H1 (cell line): ENCODE results near the gene KLHL8. TPM values are rescaled to one million over a fixed set of nuclear protein-coding genes. Genes with fewer than 3 reads are reported as not detected.

Source experiments
- CTCF ChIA-PET: fragments of 300-600 bp; sonication (Branson Sonifier 250); formaldehyde crosslinking; loops from one replicate; lab custom pipeline; 2021; ENCODE audit not compliant: partially characterized antibody; lab: Charles Lee
- POLR2A ChIA-PET: fragments of 300-600 bp; sonication (Branson Sonifier 250); formaldehyde crosslinking; loops from one replicate; lab custom pipeline; 2021; ENCODE audit warnings: inconsistent platforms; ENCODE audit not compliant: partially characterized antibody; lab: Charles Lee
- DNase-seq, 2 experiments: peaks; one replicate each; pipeline versions ENCODE4 v3.0.0 to v3.0.0-alpha.2; 2010 to 2022; ENCODE audit warnings: low spot score in 2 of 2, low read depth in 1 of 2, mixed read lengths in 1 of 2
- FAIRE-seq: peaks from 2 replicates; lab custom pipeline; 2011; peaks lifted over from hg19 to GRCh38; lab: Jason Lieb, UNC
- H2AFZ ChIP-seq: 2 replicates; pipeline ENCODE4 v1.8.1; 2012; ENCODE audit warnings: low read length, inconsistent platforms
- H2AK5ac ChIP-seq: 2 replicates; pipeline ENCODE4 v1.6.1; 2013; ENCODE audit warnings: low read depth, low read length
- H2BK120ac ChIP-seq: replicated peaks from 2 replicates; pipeline ENCODE3; 2013; ENCODE audit warnings: low read depth, low read length, inconsistent platforms
- H2BK12ac ChIP-seq: 2 replicates; pipeline ENCODE4 v1.6.1; 2013; ENCODE audit warnings: low read depth, low read length
- H2BK15ac ChIP-seq: 2 replicates; pipeline ENCODE4 v1.6.1; 2013; ENCODE audit warnings: low read length
- H2BK20ac ChIP-seq: 2 replicates; pipeline ENCODE4 v1.6.1; 2013; ENCODE audit warnings: low read length
- H2BK5ac ChIP-seq: 2 replicates; pipeline ENCODE4 v1.6.1; 2013; ENCODE audit warnings: low read depth, low read length
- H3K14ac ChIP-seq: 2 replicates; pipeline ENCODE4 v1.6.1; 2013; ENCODE audit warnings: inconsistent platforms; ENCODE audit not compliant: insufficient read length
- H3K18ac ChIP-seq: 2 replicates; pipeline ENCODE4 v1.6.1; 2013; ENCODE audit warnings: low read length; ENCODE audit errors: extremely low read depth
- H3K23ac ChIP-seq: 2 replicates; pipeline ENCODE4 v1.6.1; 2013; ENCODE audit warnings: inconsistent platforms; ENCODE audit not compliant: insufficient read length
- H3K23me2 ChIP-seq: 2 replicates; pipeline ENCODE4 v1.6.1; 2013; ENCODE audit warnings: low read depth, low read length
- H3K27ac ChIP-seq: 2 replicates; pipeline ENCODE4 v1.6.1; 2011; ENCODE audit warnings: low read depth, low read length, inconsistent platforms
- H3K27me3 ChIP-seq, 4 experiments: replicated peaks in 1 of 4; 1 replicate in 1 of 4; 2 replicates in 3 of 4; pipeline versions ENCODE4 v1.6.1 to v1.8.1; 2011 to 2013; ENCODE audit warnings: low read length in 3 of 4, mild to moderate bottlenecking in 3 of 4, inconsistent platforms in 2 of 4, mixed read lengths in 2 of 4, moderate library complexity in 1 of 4; ENCODE audit not compliant: control insufficient read depth in 3 of 4, insufficient read depth in 3 of 4; ENCODE audit errors: extremely low read depth in 1 of 4
- H3K36me3 ChIP-seq, 4 experiments: 2 replicates each; pipeline versions ENCODE4 v1.6.1 to v1.8.1; 2011 to 2013; ENCODE audit warnings: mild to moderate bottlenecking in 4 of 4, low read length in 3 of 4, moderate library complexity in 2 of 4, control low read depth in 1 of 4, inconsistent platforms in 1 of 4; ENCODE audit not compliant: insufficient read depth in 4 of 4, control insufficient read depth in 2 of 4
- H3K4ac ChIP-seq: replicated peaks from 2 replicates; pipeline ENCODE3; 2013; ENCODE audit warnings: low read length, low read depth, mixed read lengths, inconsistent platforms; ENCODE audit not compliant: insufficient read length
- H3K4me1 ChIP-seq, 4 experiments: replicated peaks in 1 of 4; 1 replicate in 1 of 4; 2 replicates in 3 of 4; pipeline versions ENCODE4 v1.6.1 to v1.8.1; 2011 to 2013; ENCODE audit warnings: low read length in 3 of 4, inconsistent platforms in 2 of 4, mixed read lengths in 1 of 4; ENCODE audit not compliant: insufficient read depth in 4 of 4, control insufficient read depth in 3 of 4
- H3K4me2 ChIP-seq, 2 experiments: 2 replicates each; pipeline versions ENCODE4 v1.6.1 to v1.8.1; 2011 to 2013; ENCODE audit warnings: low read depth in 2 of 2, low read length in 2 of 2, control low read depth in 1 of 2, inconsistent platforms in 1 of 2, mild to moderate bottlenecking in 1 of 2; ENCODE audit not compliant: insufficient read depth in 1 of 2
- H3K4me3 ChIP-seq, 4 experiments: fragments of 200-600, 300-600 bp in 1 of 4; sonication (generic), shearing (Covaris generic), sonication (Bioruptor Twin) in 1 of 4; 2 replicates each; pipeline versions ENCODE4 v1.5.1 to v1.8.1; 2011 to 2016; ENCODE audit warnings: low read length in 4 of 4, low read depth in 3 of 4, control low read depth in 2 of 4, inconsistent platforms in 2 of 4, mild to moderate bottlenecking in 2 of 4, mixed read lengths in 1 of 4, moderate library complexity in 1 of 4; ENCODE audit not compliant: insufficient read depth in 2 of 4; ENCODE audit errors: extremely low read depth in 1 of 4
- H3K56ac ChIP-seq: replicated peaks from 2 replicates; pipeline ENCODE3; 2013; ENCODE audit warnings: low read depth, mild to moderate bottlenecking, mixed read lengths, low read length, inconsistent platforms; ENCODE audit not compliant: insufficient read length
- H3K79me1 ChIP-seq: 2 replicates; pipeline ENCODE4 v1.6.1; 2013; ENCODE audit warnings: low read depth, low read length, control low read depth
- H3K79me2 ChIP-seq, 2 experiments: 2 replicates each; pipeline versions ENCODE4 v1.6.1 to v1.8.1; 2012 to 2013; ENCODE audit warnings: low read length in 2 of 2, mild to moderate bottlenecking in 2 of 2, inconsistent platforms in 1 of 2; ENCODE audit not compliant: insufficient read depth in 2 of 2, control insufficient read depth in 1 of 2
- H3K9ac ChIP-seq, 4 experiments: replicated peaks in 1 of 4; 1 replicate in 1 of 4; 2 replicates in 3 of 4; pipeline versions ENCODE4 v1.6.1 to v1.8.1; 2011 to 2013; ENCODE audit warnings: low read depth in 3 of 4, low read length in 3 of 4, control low read depth in 2 of 4, mild to moderate bottlenecking in 2 of 4, moderate library complexity in 2 of 4, inconsistent platforms in 1 of 4; ENCODE audit errors: extremely low read depth in 1 of 4
- H3K9me3 ChIP-seq, 2 experiments: 2 replicates each; pipeline versions ENCODE4 v1.6.1 to v1.8.1; 2012 to 2013; ENCODE audit warnings: mild to moderate bottlenecking in 2 of 2, moderate library complexity in 2 of 2, control low read depth in 1 of 2, inconsistent platforms in 1 of 2, low read depth in 1 of 2, low read length in 1 of 2, mixed read lengths in 1 of 2; ENCODE audit not compliant: insufficient read depth in 2 of 2
- H4K20me1 ChIP-seq, 2 experiments: replicated peaks in 1 of 2; 2 replicates each; pipeline versions ENCODE3 to v1.8.1; 2011 to 2013; ENCODE audit warnings: inconsistent platforms in 2 of 2, low read length in 2 of 2, mild to moderate bottlenecking in 1 of 2; ENCODE audit not compliant: insufficient read depth in 2 of 2, control insufficient read depth in 1 of 2
- H4K5ac ChIP-seq: 2 replicates; pipeline ENCODE4 v1.6.1; 2013; ENCODE audit warnings: low read length, low read depth, mixed read lengths, inconsistent platforms; ENCODE audit not compliant: insufficient read length
- H4K8ac ChIP-seq: 2 replicates; pipeline ENCODE4 v1.8.0; 2013; ENCODE audit warnings: mild to moderate bottlenecking, moderate library complexity, low read length, inconsistent platforms; ENCODE audit not compliant: insufficient read depth; ENCODE audit errors: extremely low read depth
- H4K91ac ChIP-seq: replicated peaks from 2 replicates; pipeline ENCODE3; 2013; ENCODE audit warnings: low read length, mixed read lengths, inconsistent platforms; ENCODE audit not compliant: insufficient read length
- NANOG ChIP-seq: IDR thresholded peaks from 2 replicates; pipeline ENCODE4 v1.6.1; 2011; ENCODE audit warnings: low read length, low read depth, mild to moderate bottlenecking, inconsistent platforms; ENCODE audit not compliant: insufficient read depth, poor library complexity, severe bottlenecking
- TAF1 ChIP-seq: IDR thresholded peaks from 2 replicates; pipeline ENCODE4 v1.6.1; 2011; ENCODE audit warnings: mild to moderate bottlenecking, low read depth, low read length
- TAF7 ChIP-seq: optimal IDR thresholded peaks from 2 replicates; pipeline ENCODE3; 2011; ENCODE audit warnings: low read depth, mild to moderate bottlenecking, inconsistent platforms, low read length, moderate library complexity, borderline replicate concordance
- TBP ChIP-seq: IDR thresholded peaks from 2 replicates; pipeline ENCODE4 v1.6.1; 2011; ENCODE audit warnings: low read depth, low read length, improper control_type of control experiment
- WGBS, 2 experiments: shearing (Covaris generic) in 1 of 2; methylation state at CpG; one replicate each; pipeline versions ENCODE4 v1.1.6 to v1.1.7; 2013 to 2015; ENCODE audit warnings: low lambda C conversion rate in 2 of 2, mixed read lengths in 2 of 2, inconsistent platforms in 1 of 2, low coverage in 1 of 2, missing lambda C conversion rate in 1 of 2; ENCODE audit not compliant: insufficient replicate concordance in 2 of 2, insufficient coverage in 1 of 2, insufficient read length in 1 of 2; ENCODE audit errors: extremely low coverage in 1 of 2, missing lambda C conversion rate in 1 of 2; 5-methylcytosine and 5-hydroxymethylcytosine counted together
- polyA plus RNA-seq, 7 experiments: library from polyadenylated mRNA; depleted of rRNA in 3 of 7; stranded (reverse) in 5 of 7; unstranded in 2 of 7; fragments of >200 nt in 5 of 7; fragments of 200-250 nt in 2 of 7; gene quantifications; 1 replicate in 5 of 7; 2 replicates in 1 of 7; 4 replicates in 1 of 7; pipeline versions ENCODE4 v1.2.1 to v1.2.3, GENCODE V29; 2011 to 2013; ENCODE audit warnings: missing spikeins in 2 of 7, mixed read lengths in 2 of 7
- total RNA-seq: library from RNA; stranded (reverse); fragmentation: NEBNext Ultra II Directional; extraction: Animal tissue kit (Norgen Biotek cat#: 25700); gene quantifications from 2 replicates; pipeline ENCODE4 v1.2.1, GENCODE V29; 2021

Gene KLHL8
- total and polyA plus RNA-seq, 2 of the 8 experiments (the other 6 are each of a cell fraction or from before 2014, with no cell fraction given): 0.94 to 8.1 TPM

GRCh38 chr4:87241336-87241735 lies 20.9 kb upstream of the KLHL8 start:
- no peak overlapping the region for H3K18ac ChIP-seq
- no peak overlapping the region for H4K91ac ChIP-seq
- H2AK5ac ChIP-seq: no peak overlapping the region
- peaks cover 9 to 18% of the 10 kb centered on the region in 2 experiments; a peak in 3 of 4 replicates for H3K9me3 ChIP-seq
- no peak overlapping the region for H3K27ac ChIP-seq
- no peak overlapping the region for H3K23ac ChIP-seq
- WGBS, 2 experiments: 92% methylated on average over 1 of the region's 1 CpG; no CpG with 5 or more reads in 1 of the 2 experiments
- no peak overlapping the region for H3K4me2 ChIP-seq
- H3K4me1 ChIP-seq: no peaks in the 10 kb centered on the region
- no peaks in the 10 kb centered on the region for H3K79me2 ChIP-seq
- no peak overlapping the region for H2BK15ac ChIP-seq
- H3K56ac ChIP-seq: no peak overlapping the region
- H3K9ac ChIP-seq: no peak overlapping the region
- no peaks in the 10 kb centered on the region; the same call in 1 of the 2 replicates for H3K79me1 ChIP-seq
- H3K14ac ChIP-seq: no peak overlapping the region
- no peak overlapping the region for H2BK120ac ChIP-seq
- no peak overlapping the region for H2BK5ac ChIP-seq
- no peak overlapping the region for H4K5ac ChIP-seq
- DNase-seq (no peak), FAIRE-seq (no peak)
- no peak overlapping the region for H4K8ac ChIP-seq
- no peak overlapping the region for H2BK20ac ChIP-seq
- no peak overlapping the region for H3K4ac ChIP-seq
- peaks cover 0 to 1% (median 0%) of the 10 kb centered on the region in 4 experiments; a peak in 1 of 7 replicates for H3K27me3 ChIP-seq
- ChIA-PET POLR2A (interaction anchor here (0.6 kb wide), 1 partner anchor 241 kb away, joined by 3 read pairs; no protein-coding TSS in a partner anchor), CTCF (no interaction called here)
- H3K23me2 ChIP-seq: no peaks in the 10 kb centered on the region
- H3K36me3 ChIP-seq: no peaks in the 10 kb centered on the region
- H2AFZ ChIP-seq: no peak overlapping the region
- H2BK12ac ChIP-seq: no peak overlapping the region
- H3K4me3 ChIP-seq: no peak overlapping the region
- TF ChIP-seq TAF7: no peak
- no peak for TF ChIP-seq TBP
- no peak for TF ChIP-seq TAF1
- no peak for TF ChIP-seq NANOG
- no peaks in the 10 kb centered on the region for H4K20me1 ChIP-seq
